HCT116 (cell line): Measurements from ENCODE around the gene EIF2D. TPM values are rescaled to one million over a fixed set of nuclear protein-coding genes. Genes with fewer than 3 reads are reported as not detected.

ENCODE experiments used
- ATAC-seq: fragments of 200-7000 bp; cut with Tn5 transposase; 2 replicates; pipeline ENCODE4 v1.9.1; 2020; ENCODE audit warnings: mild to moderate bottlenecking, moderate library complexity
- BruUV-seq: library from RNA; stranded (reverse); fragments of 400-500 nt; replicated peaks from 2 replicates; lab custom pipeline; 2021; lab: Mats Ljungman, UMichigan
- CTCF ChIA-PET: fragments of 300-600 bp; sonication (Branson Sonifier 250); formaldehyde crosslinking; loops from one replicate; lab custom pipeline; 2021; ENCODE audit warnings: antibody characterized with exemption; lab: Charles Lee
- POLR2A ChIA-PET: fragments of 300-600, 350-600 bp; sonication (Branson Sonifier 250); formaldehyde crosslinking; loops from one replicate; lab custom pipeline; 2021; ENCODE audit warnings: antibody characterized with exemption; lab: Charles Lee
- RAD21 ChIA-PET, 2 experiments: fragments of 300-600 bp; sonication (Branson Sonifier 250); formaldehyde crosslinking; loops; one replicate each; lab custom pipeline; 2023; ENCODE audit warnings: low total read pairs in 2 of 2; ENCODE audit not compliant: uncharacterized antibody in 2 of 2, unreplicated experiment in 2 of 2, low non-redundant PET in 1 of 2; lab: Charles Lee
- DNase-seq: peaks from one replicate; pipeline ENCODE4 v3.0.0-alpha.2; 2010; ENCODE audit warnings: low read depth, low spot score
- H2AFZ ChIP-seq: fragments of 200-600 bp; shearing (Covaris generic), sonication (generic); 2 replicates; pipeline ENCODE4 v1.6.1; 2017; ENCODE audit warnings: low read depth, mixed run types, mixed read lengths, antibody characterized with exemption, low read length; ENCODE audit not compliant: poor library complexity, severe bottlenecking
- H3K27ac ChIP-seq: 2 replicates; pipeline ENCODE4 v1.5.1; 2012; ENCODE audit warnings: low read depth, low read length
- H3K27me3 ChIP-seq: fragments of 200-600 bp; sonication (generic); 2 replicates; pipeline ENCODE4 v1.6.1; 2016; ENCODE audit warnings: mixed run types, low read length, mixed read lengths; ENCODE audit not compliant: insufficient read depth
- H3K36me3 ChIP-seq, 2 experiments: fragments of 200-500 bp in 1 of 2; fragments of 200-600 bp in 1 of 2; sonication (Bioruptor generic) in 1 of 2; sonication (generic) in 1 of 2; 2 replicates each; pipeline versions ENCODE4 v1.5.1 to v1.6.1; 2014 to 2016; ENCODE audit warnings: low read length in 2 of 2, inconsistent platforms in 1 of 2, mixed read lengths in 1 of 2, mixed run types in 1 of 2; ENCODE audit not compliant: insufficient read depth in 2 of 2, control insufficient read depth in 1 of 2
- H3K4me1 ChIP-seq, 2 experiments: fragments of 200-600 bp in 1 of 2; sonication (generic) in 1 of 2; 2 replicates each; pipeline versions ENCODE4 v1.5.1 to v1.6.1; 2012 to 2017; ENCODE audit warnings: low read length in 2 of 2, inconsistent platforms in 1 of 2, mild to moderate bottlenecking in 1 of 2, mixed read lengths in 1 of 2, mixed run types in 1 of 2, moderate library complexity in 1 of 2; ENCODE audit not compliant: insufficient read depth in 2 of 2, control insufficient read depth in 1 of 2
- H3K4me2 ChIP-seq: fragments of 200-600 bp; sonication (generic); 2 replicates; pipeline ENCODE4 v1.6.1; 2017; ENCODE audit warnings: mixed run types, low read length, mixed read lengths
- H3K4me3 ChIP-seq, 2 experiments: fragments of 200-600 bp in 1 of 2; sonication (generic) in 1 of 2; replicated peaks in 1 of 2; 2 replicates each; pipeline ENCODE4 v1.5.1; 2011 to 2016; ENCODE audit warnings: low read length in 2 of 2, control low read depth in 1 of 2, low read depth in 1 of 2, mild to moderate bottlenecking in 1 of 2, mixed read lengths in 1 of 2, mixed run types in 1 of 2
- H3K79me2 ChIP-seq: fragments of 200-600 bp; sonication (generic); 2 replicates; pipeline ENCODE4 v1.6.1; 2017; ENCODE audit warnings: mild to moderate bottlenecking, mixed run types, low read length, moderate library complexity, mixed read lengths; ENCODE audit not compliant: insufficient read depth
- H3K9ac ChIP-seq: fragments of 200-600 bp; sonication (generic); 2 replicates; pipeline ENCODE4 v1.6.1; 2016; ENCODE audit warnings: low read length, mixed read lengths
- H3K9me2 ChIP-seq: fragments of 200-600 bp; sonication (generic), shearing (Covaris generic); 2 replicates; pipeline ENCODE4 v1.6.1; 2017; ENCODE audit warnings: mixed run types, mild to moderate bottlenecking, moderate library complexity; ENCODE audit not compliant: insufficient read depth
- H3K9me3 ChIP-seq, 2 experiments: fragments of 200-500 bp in 1 of 2; fragments of 200-600 bp in 1 of 2; sonication (Bioruptor generic) in 1 of 2; sonication (generic) in 1 of 2; 2 replicates each; pipeline ENCODE4 v1.6.1; 2014 to 2017; ENCODE audit warnings: low read length in 2 of 2, mixed read lengths in 2 of 2, inconsistent platforms in 1 of 2, low read depth in 1 of 2, mild to moderate bottlenecking in 1 of 2, mixed run types in 1 of 2, moderate library complexity in 1 of 2; ENCODE audit not compliant: control insufficient read depth in 1 of 2, insufficient read depth in 1 of 2
- H4K20me1 ChIP-seq: fragments of 200-600 bp; sonication (generic), shearing (Covaris generic); 2 replicates; pipeline ENCODE4 v1.6.1; 2017; ENCODE audit warnings: mixed run types, mild to moderate bottlenecking, moderate library complexity; ENCODE audit not compliant: insufficient read depth
- CEBPB ChIP-seq: IDR thresholded peaks from 2 replicates; pipeline ENCODE4 v1.6.1; 2012; ENCODE audit warnings: low read depth
- EGR1 ChIP-seq: IDR thresholded peaks from 2 replicates; pipeline ENCODE4 v1.6.1; 2012; ENCODE audit warnings: low read depth
- ELF1 ChIP-seq: IDR thresholded peaks from 2 replicates; pipeline ENCODE4 v1.6.1; 2012; ENCODE audit warnings: low read depth, borderline replicate concordance
- EZH2 ChIP-seq: fragments of 200-600 bp; sonication (generic); IDR thresholded peaks from 2 replicates; pipeline ENCODE4 v1.6.1; 2017; ENCODE audit warnings: antibody characterized with exemption, mixed run types
- EZH2phosphoT487 ChIP-seq: fragments of 200-600 bp; IDR thresholded peaks from 2 replicates; pipeline ENCODE4 v1.6.1; 2018; ENCODE audit warnings: antibody characterized with exemption, borderline replicate concordance
- FOSL1 ChIP-seq: IDR thresholded peaks from 2 replicates; pipeline ENCODE4 v1.6.1; 2012; ENCODE audit warnings: low read depth
- RAD21 ChIP-seq: IDR thresholded peaks from 2 replicates; pipeline ENCODE4 v1.6.1; 2012; ENCODE audit warnings: low read depth, mild to moderate bottlenecking
- REST ChIP-seq: IDR thresholded peaks from 2 replicates; pipeline ENCODE4 v1.6.1; 2012; ENCODE audit warnings: low read depth
- SIN3A ChIP-seq: IDR thresholded peaks from 2 replicates; pipeline ENCODE4 v1.6.1; 2012; ENCODE audit warnings: low read depth
- SP1 ChIP-seq: IDR thresholded peaks from 2 replicates; pipeline ENCODE4 v1.6.1; 2012; ENCODE audit warnings: low read depth
- TCF7L2 ChIP-seq: IDR thresholded peaks from 2 replicates; pipeline ENCODE4 v1.7.0; 2011; ENCODE audit warnings: borderline replicate concordance, inconsistent platforms; ENCODE audit not compliant: insufficient read depth, insufficient read length; ENCODE audit errors: extremely low read depth
- intact Hi-C: fragments of 100-400 bp; cut with micrococcal nuclease; formaldehyde crosslinking; loops from 2 replicates; pipeline ENCODE4 v1.10.0; 2022
- total RNA-seq: library from RNA; stranded (reverse); gene quantifications from one replicate; pipeline ENCODE4 v1.2.1, GENCODE V29; 2021; ENCODE audit not compliant: unreplicated experiment

EIF2D gene
- total RNA-seq, 1 experiment from 2014 or later: 54.8 TPM

DNA sequence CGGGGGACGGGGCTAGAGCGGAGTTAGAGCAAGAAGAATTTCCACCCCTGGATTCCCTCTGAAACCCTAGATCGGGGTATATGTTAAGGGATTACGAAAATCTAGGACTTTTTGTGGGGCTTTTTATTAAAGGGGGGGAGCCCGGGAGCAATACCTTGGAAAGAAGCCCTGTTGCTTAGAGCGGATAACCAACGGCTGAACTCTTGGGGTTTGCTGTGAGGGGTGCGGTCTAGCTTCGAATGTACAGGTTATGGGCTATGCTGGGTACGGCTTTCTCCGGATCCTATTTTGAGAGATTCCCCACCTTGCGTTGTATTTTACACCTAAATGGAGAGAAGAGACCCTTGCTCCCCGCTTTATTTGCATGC, 23.7 kb upstream of the EIF2D start:
- H3K4me3 ChIP-seq: peak overlapping the region; percentile 67 to 78
- peak overlapping the region; percentile 61 for H3K9ac ChIP-seq
- H2AFZ ChIP-seq: peak overlapping the region; percentile 46
- H3K27me3 ChIP-seq: no peaks in the 10 kb centered on the region
- H3K79me2 ChIP-seq: no peaks in the 10 kb centered on the region
- no TSS peak for BruUV-seq
- no peak overlapping the region for H3K27ac ChIP-seq
- ChIA-PET POLR2A (interaction anchor here (0.7 to 2.3 kb wide), 3 partner anchors 9 to 24 kb away, joined by 3 to 13 read pairs (median 4); partner anchors contain the start of gene EIF2D), RAD21 (interaction anchor here in 1 of 2 experiments (0.9 kb wide), 1 partner anchor 24 kb away, joined by 3 read pairs; the partner anchor contains the start of gene EIF2D), CTCF (interaction anchor here (1.2 to 4.0 kb wide), 10 partner anchors 9 to 346 kb away, joined by 3 to 63 read pairs (median 8); partner anchors contain the start of gene EIF2D)
- no peaks in the 10 kb centered on the region for H4K20me1 ChIP-seq
- H3K9me3 ChIP-seq: no peaks in the 10 kb centered on the region
- no peak for ATAC-seq
- intact Hi-C loops: loop anchor here (2.0 to 10.0 kb wide), 2 partner anchors 23 to 349 kb away; partner anchors contain the start of gene EIF2D
- TF ChIP-seq EZH2phosphoT487: no peak
- TF ChIP-seq SIN3A: no peak
- TF ChIP-seq RAD21: no peak
- no peak for TF ChIP-seq FOSL1
- TF ChIP-seq ELF1: no peak
- no peak for TF ChIP-seq EZH2
- no peak for DNase-seq
- peak overlapping the region; percentile 91 for H3K4me2 ChIP-seq
- H3K9me2 ChIP-seq: no peaks in the 10 kb centered on the region
- peaks cover 4 to 25% of the 10 kb centered on the region in 2 experiments; a peak in 3 of 4 replicates for H3K4me1 ChIP-seq
- H3K36me3 ChIP-seq: no peaks in the 10 kb centered on the region

DNA sequence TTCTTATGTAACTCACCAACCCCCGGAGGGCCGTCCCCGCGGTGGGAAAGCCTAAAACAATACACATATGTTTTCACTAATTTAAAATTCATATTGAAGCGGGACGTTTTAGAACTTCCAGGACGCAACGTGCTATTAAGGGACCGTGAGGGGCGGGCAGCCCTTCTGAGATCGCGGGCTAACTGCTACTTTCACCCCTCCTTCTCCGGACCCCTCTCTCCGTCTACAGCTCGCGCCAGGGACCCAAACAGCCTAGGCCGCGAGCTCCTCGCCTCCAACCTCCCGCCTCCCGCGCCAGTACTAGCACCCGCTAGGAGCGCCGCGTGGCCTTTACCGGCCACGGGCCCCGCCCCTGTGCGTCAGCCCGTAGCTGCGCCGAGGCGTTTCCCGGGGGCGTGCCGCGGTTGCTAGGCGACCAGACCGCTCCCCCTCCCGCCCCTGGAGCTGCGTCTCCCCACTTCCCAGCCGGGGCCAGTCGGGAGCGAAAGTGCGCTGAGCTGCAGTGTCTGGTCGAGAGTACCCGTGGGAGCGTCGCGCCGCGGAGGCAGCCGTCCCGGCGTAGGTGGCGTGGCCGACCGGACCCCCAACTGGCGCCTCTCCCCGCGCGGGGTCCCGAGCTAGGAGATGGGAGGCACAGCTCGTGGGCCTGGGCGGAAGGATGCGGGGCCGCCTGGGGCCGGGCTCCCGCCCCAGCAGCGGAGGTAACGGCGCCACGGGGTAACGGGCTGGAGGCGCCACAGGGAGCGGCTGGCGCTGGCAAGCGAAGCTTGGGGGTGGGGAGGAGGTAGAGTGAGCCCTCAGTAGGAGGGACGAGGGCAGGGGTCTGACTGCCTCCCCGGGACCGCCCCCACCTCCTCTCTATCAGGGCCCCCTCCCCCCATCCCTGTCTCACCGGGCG, 23.1 kb upstream of the EIF2D start, which contains the start of gene DYRK3:
DYRK3 (plus strand) TSS at position 457 of the 898 bp plus-strand sequence; CDS start at position 625, 168 bp downstream.
- Histone ChIP-seq H3K9me3 (no peaks in the 10 kb centered on the region), H3K9me2 (no peaks in the 10 kb centered on the region), H3K36me3 (no peaks in the 10 kb centered on the region), H3K27ac (peak within 1 kb of the TSS; percentile 32; the same call in 1 of the 2 replicates), H3K4me2 (peak within 1 kb of the TSS; percentile 91), H3K79me2 (no peaks in the 10 kb centered on the region), H3K27me3 (no peaks in the 10 kb centered on the region), H2AFZ (peak within 1 kb of the TSS; percentile 50), H3K4me3 (peak within 1 kb of the TSS; percentile 67 to 78), H3K4me1 (peaks cover 4 to 26% of the 10 kb centered on the region in 2 experiments; a peak in 3 of 4 replicates), H4K20me1 (no peaks in the 10 kb centered on the region), H3K9ac (peak within 1 kb of the TSS; percentile 61)
- no TSS peak for BruUV-seq
- intact Hi-C loops: loop anchor here (2.0 to 10.0 kb wide), 2 partner anchors 23 to 349 kb away; partner anchors contain the start of gene EIF2D
- DNase-seq (peak; percentile 72), ATAC-seq (peak; percentile 91)
- ChIA-PET CTCF (interaction anchor here (0.6 to 4.0 kb wide), 17 partner anchors 9 to 347 kb away, joined by 3 to 63 read pairs (median 4); partner anchors contain the start of genes EIF2D and IKBKE), POLR2A (interaction anchor here (0.7 to 2.3 kb wide), 9 partner anchors 8 to 418 kb away, joined by 3 to 13 read pairs (median 4); partner anchors contain the start of genes EIF2D and PFKFB2), RAD21 (interaction anchor here (0.9 to 1.3 kb wide), 3 partner anchors 23 to 29 kb away, joined by 3 to 9 read pairs (median 9); partner anchors contain the start of gene EIF2D (in 1 of the 2))
- TF ChIP-seq SIN3A: peak; percentile 89
- TF ChIP-seq EZH2phosphoT487: no peak
- TF ChIP-seq REST: no peak
- TF ChIP-seq TCF7L2: no peak
- TF ChIP-seq SP1: peak; percentile 69
- TF ChIP-seq EGR1: peak; percentile 96
- TF ChIP-seq CEBPB: no peak
